ENCODE data around the gene NKX2-8. TPM values are rescaled to one million over a fixed set of nuclear protein-coding genes. Genes with fewer than 3 reads are reported as not detected.
"Not testable (repeated sequence)": the region's sequence is repeated elsewhere in the genome, so short reads cannot be mapped to it uniquely, and the experiment has no call there.

NKX2-8 gene
- polyA plus RNA-seq, 1 donor from 2014 or later = not detected

DNA sequence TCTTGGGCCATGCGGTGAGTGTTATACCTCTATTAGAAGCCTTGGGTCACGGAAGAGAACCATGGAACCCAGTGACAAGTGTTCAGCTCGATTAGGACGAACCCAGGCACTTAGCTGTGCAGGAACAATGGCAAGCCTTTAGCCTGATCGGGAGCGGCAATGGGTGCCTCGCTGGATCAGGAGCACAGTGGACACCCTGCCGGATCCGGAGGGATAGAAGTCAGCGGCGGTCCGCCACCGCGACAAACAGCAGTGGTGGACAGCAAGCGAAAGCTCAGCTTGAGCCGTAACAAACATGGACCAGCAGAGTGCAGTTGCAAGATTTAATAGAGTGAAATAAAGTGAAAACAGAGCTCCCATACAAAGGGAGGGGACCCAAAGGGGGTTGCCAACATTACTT, 38.1 kb downstream of the NKX2-8 start:
- H3K4me3 Mint-ChIP-seq, H3K9me3 Mint-ChIP-seq, H3K4me1 Mint-ChIP-seq, H3K36me3 Mint-ChIP-seq, H3K27ac Mint-ChIP-seq, H3K27me3 Mint-ChIP-seq: not testable (repeated sequence)

DNA sequence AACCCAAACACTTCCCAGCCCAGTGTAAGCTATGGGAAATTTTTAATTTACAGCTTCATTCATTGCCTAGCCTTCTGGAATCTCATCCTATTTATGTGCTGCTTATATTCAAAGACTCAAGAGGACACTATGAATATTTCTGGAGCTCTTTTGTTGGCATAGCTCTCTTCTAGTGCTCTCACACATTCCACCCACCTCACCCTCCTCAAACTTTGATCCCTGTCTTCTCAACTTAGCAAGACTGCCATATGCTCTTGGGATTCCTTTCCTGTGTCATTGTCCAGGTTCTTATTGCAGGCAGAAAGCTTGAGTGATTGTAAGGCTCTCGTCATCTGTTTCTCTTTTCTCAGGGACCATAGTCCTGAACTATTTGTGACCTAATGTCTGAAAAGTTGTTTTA, 44.4 kb downstream of the NKX2-8 start:
- Mint-ChIP-seq H3K4me1 (no peaks in the 10 kb centered on the region), H3K36me3 (no peaks in the 10 kb centered on the region), H3K27ac (no peak overlapping the region), H3K4me3 (no peak overlapping the region), H3K9me3 (peaks cover 0 to 6% (median 1%) of the 10 kb centered on the region in 3 donors), H3K27me3 (no peaks in the 10 kb centered on the region)

Other genes with a start within 250 kb of the NKX2-8 start
- not detected for gene NKX2-1, start 62.4 kb downstream of the NKX2-8 start, polyA plus RNA-seq
- not detected for gene PAX9, start 79.2 kb upstream of the NKX2-8 start, polyA plus RNA-seq